HS-5 (cell line): Measurements from ENCODE around the gene UPF2.
"Not testable (repeated sequence)": the region's sequence is repeated elsewhere in the genome, so short reads cannot be mapped to it uniquely, and the experiment has no call there.

ENCODE experiments used
- DNase-seq: peaks from one replicate; pipeline ENCODE4 v3.0.0-alpha.2; 2012; ENCODE audit warnings: low read depth

UPF2 gene

DNA sequence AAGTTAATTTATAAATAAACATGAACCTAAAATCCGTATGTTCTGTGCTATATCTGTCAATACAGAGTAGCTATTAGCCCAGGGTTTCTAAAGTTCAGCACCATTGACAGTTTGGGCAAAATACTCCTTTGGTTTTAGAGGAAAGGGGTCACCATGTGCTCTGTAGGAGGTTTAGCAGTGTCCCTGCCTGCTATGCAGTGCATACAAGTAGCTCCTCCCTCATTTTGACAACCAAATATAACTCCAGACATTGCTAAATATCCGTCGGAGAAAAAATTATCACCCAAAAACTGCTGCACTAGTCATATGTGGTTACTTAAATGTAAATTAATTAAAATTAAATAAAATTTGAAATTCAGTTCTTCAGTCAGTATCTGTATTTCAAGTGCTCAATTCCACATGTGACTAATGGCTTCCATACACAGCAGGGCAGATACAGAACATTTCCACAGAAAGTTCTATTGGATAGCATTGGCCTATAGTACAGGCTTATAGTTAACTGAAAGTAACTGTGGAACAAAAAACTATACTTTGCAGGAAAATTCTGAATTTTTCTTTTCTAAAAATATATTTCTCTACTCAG lies 6.4 kb downstream of the UPF2 start:
- no peak for DNase-seq

DNA sequence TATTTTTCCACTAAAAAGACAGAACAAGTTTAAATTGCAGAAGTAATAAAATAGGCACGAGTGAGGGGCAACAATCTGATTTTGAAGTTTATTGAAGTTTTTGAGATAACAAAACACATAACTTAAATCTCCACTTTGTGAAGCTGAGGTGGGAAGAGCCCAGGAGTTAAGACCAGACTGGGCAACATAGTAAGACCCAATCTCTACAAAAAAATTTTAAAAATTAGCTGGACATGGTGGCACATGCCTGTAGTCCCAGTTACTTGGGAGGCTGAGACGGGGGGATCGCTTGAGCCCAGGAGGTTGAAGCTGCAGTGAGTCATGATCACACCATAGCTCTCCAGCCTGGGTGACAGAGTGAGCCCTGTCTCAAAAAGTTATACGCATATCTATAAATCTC lies 11.2 kb downstream of the UPF2 start:
- DNase-seq, result no peak

DNA sequence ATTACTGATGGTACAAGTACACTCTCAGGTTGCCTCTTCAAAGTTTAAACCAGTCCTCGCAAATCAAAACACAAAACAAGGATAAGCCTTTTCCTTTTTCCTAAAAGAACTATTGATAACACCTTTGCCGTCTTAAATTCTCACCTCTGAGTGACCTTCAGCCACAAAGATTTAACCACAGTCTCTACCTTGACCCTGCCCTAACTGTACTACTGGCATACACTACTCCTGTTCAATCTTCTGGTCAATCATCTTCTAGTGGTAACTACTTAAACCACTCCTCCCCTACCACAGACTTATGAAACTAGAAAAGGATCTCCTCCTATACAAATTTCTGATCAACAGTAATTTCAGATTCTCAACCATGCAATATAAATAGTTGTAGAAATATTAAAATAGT lies 15.1 kb downstream of the UPF2 start:
- DNase-seq, result no peak

DNA sequence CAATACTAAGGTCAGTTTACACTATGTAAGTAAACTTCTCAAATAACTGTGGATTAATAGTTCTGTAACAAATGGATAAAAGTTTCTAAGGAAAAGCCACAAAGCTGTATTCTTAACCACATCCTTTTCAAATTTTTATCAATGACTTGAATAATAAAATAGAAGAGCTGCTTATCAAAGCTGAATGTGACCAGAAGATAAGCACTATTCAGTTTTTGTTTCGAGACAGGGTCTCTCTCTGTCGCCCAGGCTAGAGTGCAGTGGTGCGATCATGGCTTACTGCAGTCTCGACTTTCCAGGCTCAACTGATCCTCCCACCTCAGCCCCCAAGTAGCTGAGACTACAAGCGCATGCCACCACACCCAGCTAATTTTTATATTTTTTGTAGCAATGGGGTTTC lies 17.0 kb downstream of the UPF2 start:
- DNase-seq, result no peak

DNA sequence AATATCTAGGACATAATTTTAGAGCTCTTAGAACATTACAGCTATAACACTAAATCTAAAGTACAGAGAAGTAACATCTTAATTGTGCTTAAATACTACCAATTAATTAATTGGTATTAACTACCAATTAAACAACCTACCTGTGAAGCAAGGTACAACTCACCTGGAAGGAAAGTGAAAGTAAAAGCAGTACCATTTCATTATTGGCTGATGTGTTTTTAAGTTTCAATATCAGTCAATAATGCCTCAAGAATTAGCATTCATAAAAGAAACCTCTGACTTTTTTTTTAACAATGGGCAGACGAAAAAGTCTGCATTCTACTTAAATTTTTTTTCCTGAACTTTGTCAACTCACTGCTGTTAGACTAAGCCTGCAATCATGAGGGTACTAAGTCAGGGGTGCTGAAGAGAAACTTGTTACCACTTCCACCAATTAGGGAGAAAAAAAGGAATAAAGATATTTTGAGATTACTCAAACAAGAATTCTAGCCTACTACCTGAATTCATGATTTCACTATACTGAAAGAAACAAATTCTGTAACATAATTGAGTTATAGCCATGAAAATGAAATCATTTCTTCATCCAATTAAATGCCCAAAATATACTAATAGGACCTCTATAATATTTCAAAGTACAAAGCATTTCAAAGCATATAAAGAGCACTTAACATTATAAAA lies 19.9 kb downstream of the UPF2 start:
- DNase-seq, result no peak

DNA sequence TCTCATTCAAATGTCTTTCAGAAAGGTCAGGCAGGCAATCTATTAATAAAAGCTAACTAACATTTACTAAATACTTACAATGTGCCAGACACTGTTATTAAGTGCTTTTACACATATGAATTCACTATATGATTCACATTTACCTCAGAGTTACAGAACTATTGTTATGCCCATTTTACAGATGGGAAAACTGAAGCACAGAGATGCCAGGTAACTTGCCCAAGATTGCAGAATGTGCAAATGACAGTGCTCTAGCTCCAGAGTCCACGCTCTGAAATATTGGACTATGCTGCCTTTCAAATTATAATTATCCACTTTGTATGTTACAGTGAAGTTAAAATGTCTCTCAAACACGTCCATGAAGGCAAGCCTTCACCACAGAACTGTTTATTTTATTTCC lies 22.0 kb downstream of the UPF2 start:
- no peak for DNase-seq

DNA sequence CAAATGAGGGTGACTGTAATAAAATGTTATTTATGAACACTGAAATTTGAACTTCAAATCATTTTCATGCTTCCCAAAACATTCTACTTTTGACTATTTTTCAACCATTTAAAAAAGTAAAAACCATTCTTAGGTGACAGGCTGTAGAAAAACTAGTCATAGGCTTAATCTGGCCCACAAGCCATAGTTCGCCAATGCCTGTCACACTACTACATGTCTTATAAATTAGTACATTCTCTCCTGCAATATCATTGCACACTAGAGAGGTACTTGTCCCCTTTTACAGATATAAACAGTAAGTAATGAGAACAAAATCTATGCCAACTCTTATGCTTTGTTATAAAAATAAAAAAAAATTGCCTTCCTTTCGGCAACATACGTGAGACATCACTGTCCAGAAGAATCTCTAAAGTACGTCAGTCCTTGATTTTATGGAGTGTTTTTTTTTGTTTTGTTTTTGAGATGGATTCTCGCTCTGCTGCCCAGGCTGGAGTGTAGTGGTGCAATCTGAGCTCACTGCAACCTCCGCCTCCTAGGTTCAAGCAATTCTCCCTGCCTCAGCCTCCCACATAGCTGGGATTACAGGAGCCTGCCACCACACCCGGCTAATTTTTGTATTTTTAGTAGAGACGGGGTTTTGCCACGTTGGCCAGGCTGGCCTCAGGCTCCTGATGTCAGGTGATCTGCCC lies 23.2 kb downstream of the UPF2 start:
- DNase-seq, result no peak

DNA sequence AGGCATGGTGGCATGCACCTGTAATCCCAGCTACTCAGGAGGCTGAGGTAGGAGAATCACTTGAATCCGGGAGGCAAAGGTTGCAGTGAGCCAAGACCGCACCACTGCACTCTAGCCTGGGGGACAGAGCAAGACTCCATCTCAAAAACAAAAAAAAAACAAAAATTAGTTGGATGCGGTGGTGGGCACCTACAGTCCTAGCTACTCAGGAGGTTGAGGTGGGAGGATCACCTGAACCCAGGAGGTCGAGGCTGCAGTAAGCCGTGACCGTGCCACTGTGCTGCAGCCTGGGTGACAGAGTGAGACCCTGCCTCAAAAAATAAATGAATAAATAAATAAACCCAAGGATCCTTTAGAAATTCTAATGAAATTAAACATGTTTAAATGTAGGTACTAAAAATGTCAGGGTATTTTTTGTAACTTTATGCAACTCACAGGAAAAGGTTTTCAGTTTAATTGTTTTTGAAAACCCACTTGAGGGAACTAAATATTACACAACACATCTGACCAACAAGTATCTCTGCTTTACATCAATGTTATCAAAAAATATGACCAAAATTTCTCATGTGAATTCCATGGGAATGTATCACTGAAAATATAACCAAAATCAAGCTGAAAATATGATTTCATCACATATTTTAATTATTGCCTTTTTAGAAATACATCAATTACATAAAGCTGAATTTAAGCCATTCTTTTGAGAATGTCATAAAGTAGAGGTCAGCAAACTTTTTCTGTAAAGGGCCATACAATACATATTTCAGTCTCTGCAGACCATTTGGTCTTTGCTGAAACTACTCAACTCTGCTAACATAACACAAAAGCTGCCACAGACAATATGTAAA lies 23.9 kb downstream of the UPF2 start:
- DNase-seq, result peak; percentile 6

DNA sequence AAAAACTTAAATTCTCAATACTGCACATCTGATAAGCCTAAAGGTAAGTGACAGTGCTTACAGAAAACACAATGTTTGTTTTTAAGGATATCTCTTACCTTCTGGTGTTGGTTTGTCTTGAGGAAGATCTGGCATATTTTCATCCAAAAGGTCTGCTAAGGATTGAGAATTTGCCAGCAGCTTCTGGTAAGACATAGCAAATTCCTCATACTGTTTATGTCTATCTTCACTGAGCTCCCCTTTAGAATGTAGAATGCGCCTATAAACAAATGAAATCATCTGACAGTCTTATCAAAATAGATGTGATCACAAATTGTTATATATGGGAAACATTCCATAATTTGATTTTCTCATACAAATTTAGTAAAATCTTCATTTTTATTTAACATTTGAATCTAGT lies 28.7 kb downstream of the UPF2 start:
- no peak for DNase-seq

DNA sequence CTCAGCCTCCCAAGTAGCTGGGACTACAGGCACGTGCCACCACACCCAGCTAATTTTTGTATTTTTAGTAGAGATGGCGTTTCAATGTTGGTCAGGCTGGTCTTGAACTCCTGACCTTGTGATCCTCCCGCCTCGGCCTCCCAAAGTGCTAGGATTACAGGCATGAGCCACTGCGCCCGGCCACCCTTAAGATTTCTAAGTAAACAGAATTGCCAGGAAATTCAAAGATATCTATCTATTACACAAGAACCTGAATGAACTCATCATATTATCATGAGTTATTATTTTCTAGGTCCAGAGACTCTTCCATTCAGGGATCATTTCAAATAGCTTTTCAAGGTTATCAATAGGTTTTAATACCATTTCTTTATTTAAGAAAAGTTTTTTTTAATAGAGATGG lies 29.2 kb downstream of the UPF2 start:
- DNase-seq, result not testable (repeated sequence)

DNA sequence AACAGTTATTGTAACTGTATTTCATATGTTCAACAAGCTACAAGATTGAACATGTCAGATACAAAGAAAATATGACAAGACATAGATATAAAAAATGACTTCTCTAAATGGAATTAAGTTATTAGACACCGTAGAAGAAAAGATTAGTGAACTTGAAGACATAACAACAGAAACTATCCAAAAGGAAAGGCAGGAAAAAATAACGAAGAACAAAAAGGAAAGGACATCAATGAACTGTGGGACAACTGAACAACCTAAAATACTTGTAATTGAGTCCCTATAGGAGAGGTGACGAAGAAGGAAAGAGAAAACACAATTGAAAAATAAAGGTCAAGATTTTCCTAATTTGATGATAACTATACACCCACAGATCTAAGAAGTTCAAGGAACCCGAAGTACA lies 32.3 kb downstream of the UPF2 start:
- no peak for DNase-seq

DNA sequence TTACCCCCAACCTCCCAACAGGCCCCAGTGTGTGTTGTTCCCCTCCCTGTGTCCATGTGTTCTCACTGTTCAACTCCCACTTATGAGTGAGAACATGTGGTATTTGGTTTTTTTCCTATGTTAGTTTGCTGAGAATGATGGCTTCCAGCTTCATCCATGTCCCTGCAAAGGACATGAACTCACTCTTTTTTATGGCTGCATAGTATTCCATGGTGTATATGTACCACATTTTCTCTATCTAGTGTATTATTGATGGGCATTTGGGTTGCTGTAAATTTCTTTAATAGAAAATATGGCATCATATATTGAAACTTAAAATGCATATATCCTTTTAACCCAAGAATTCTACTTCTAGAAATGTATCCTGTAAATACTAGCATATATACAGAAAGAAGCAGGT lies 33.8 kb downstream of the UPF2 start:
- DNase-seq, result not testable (repeated sequence)

DNA sequence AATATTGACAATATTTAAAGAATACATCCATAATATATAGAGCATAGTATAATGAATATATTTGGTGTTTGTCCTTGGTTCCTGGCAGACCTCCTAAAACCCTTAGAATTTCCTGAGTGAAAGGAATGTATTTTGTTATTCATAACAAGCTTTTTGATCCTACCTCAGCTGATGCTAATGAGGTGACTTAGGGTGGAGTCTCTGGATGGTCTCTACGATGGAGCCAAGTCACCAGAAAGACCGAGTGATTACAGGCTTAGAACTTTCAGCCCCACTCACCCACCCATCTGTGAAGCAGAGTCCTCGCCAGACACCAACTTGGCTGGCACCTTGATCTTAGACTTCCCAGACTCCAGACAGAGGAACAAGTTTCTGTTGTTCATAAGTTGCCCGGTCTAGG lies 35.9 kb downstream of the UPF2 start:
- no peak for DNase-seq

DNA sequence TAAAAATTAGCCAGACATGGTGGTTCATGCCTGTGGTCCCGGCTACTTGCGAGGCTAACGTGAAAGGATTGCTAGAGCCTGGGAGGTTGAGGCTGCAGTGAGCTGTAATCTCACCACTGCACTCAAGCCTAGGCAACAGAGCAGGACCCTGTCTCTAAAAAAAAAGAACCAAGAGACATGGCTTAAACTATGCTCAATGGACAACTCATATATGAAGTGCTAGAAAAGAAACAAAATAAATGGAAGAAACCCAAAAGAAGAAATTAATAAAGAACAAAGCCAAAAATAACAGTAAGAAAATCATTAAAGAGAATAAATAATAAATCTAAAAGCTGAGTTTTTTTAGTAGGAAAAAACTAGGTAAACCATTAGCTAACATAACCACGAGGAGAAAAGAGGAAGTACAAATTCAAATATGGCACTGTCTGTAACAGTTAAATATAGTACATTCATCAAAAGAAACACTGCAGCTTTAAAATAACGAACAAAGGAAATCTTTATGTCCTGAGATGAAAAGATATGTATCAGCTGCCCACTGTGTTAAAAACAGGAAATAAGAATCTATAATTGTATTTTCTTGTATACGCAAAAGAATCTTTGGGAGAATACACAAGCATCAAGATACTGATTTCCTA lies 48.7 kb downstream of the UPF2 start:
- DNase-seq, result no peak

DNA sequence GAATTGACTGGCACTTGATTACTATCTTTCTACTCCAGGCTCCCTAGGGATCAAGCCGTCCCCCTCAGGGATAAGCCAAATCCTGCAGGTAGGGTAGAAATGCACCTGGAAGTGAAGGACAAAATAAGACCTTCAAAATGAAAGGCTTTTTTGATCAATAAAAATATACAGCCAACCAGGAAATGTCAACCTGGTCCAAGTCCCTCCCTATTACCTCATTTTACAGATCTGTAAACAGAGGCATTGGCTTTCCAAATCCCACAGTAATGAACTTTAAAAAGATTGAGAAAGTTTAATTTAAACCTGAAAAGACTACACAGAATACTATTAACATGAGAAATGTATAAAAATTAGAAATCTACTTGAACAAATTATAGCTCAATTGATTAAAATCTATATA lies 53.7 kb downstream of the UPF2 start:
- no peak for DNase-seq

DNA sequence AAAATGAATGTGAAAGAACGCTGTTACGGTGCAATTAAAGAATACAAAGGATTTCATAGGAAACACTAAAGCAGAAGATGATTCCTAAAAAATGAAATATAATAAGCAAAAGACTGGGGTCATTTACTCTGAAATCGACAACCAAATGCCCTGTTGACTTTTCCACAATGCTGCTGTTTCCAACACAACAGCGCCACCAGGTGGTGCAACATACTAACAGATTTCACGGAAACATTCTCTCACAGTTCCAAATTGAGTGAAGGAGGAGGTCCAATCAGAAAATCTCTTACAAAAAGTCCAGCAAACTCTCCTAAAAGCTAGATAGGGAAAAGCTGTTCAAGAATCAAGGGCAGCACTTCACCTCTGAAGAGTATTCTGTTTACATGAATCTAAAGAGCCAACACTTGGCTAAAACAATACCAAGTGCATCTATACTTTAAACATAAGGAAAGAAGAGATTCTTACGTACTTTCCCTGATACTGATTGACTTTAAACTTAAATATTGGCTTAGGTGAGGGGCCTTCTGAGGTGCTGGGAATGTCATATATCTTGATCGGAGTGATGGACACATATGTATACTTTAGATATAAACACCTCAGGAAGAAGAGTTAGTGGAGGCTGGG lies 55.9 kb downstream of the UPF2 start:
- DNase-seq, result peak; percentile 22

DNA sequence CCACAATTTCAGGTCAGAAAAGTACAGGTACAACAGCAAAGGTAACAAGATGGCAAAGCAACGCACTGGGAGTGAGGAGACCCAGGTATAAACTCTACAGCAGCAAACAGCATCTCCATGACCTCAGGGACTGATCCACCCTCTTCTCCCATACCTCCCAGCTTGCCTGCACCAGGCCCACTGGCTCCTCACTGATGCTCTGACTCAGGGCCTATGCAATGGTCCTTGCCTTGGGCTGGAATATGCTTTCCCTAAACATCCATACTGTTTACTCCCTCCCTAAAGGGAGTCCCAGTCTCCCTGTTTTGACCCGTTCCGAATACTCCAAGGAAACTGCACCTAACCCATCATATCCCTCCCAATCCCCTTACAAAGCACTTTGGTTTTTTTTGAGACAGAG lies 60.4 kb downstream of the UPF2 start:
- no peak for DNase-seq

DNA sequence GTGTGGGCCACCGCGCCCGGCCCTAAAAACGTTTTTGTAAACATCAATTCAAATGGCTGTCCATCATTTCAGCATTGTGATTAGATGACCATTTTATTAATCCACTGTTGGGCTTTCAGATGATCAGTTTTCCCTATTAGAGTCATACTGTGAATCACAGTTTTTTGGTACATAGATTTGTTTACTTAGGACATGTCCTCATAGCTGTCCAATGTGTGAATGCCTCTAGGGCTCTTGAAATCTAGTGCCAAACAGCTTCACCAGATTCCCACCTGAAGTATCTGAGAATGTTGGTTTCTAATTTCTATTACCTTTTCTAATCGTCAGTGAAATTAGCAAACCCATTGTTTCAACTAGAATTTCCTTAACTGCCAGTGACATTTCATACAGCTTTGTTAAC lies 66.8 kb downstream of the UPF2 start:
- DNase-seq, result no peak

DNA sequence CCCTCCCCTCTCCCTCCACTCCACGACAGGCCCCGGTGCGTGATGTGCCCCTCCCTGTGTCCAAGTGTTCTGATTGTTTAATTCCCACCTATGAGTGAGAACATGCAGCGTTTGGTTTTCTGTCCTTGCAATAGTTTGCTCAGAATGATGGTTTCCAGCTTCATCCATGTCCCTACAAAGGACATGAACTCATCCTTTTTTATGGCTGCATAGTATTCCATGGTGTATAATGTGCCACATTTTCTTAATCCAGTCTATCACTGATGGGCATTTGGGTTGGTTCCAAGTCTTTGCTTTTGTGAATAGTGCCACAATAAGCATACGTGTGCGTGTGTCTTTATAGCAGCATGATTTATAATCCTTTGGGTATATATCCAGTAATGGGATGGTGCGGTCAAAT lies 70.1 kb downstream of the UPF2 start:
- not testable (repeated sequence) for DNase-seq

DNA sequence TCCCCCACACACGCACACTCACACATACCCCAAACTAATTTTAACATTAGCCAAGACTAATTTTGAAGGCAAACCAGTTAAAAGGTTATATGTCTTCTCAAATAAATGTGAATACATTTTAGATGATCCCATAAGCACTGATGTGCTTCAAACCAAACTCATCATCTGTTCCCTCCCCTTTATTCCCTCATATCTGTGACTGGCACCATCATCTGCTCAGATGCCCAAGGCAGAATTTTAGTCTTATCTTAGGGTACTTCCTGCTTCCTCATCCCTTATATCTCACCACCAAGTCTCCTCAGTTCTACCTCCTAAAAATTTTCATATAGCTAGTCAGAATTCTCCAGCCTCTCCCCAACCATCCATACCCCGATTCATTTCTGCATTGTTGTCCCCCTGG lies 80.4 kb downstream of the UPF2 start:
- no peak for DNase-seq

DNA sequence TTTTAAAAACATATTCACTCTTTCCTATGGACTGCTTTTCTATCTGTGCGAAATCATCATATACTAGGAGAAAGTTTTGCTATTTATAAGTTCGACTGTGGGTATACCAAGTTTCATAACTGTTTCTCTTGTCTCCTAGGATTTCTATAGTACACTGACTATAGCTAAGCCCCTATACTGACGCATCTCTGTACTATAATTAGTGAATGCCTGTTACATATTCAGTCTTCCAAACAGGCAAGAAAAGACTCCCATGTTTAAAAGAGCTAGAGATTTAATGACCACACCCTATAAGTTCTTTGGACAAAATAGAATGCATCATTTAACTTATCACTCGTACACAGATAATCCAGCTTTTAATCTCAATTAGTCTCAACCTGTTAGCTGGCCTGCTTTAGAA lies 80.8 kb downstream of the UPF2 start:
- DNase-seq, result no peak

DNA sequence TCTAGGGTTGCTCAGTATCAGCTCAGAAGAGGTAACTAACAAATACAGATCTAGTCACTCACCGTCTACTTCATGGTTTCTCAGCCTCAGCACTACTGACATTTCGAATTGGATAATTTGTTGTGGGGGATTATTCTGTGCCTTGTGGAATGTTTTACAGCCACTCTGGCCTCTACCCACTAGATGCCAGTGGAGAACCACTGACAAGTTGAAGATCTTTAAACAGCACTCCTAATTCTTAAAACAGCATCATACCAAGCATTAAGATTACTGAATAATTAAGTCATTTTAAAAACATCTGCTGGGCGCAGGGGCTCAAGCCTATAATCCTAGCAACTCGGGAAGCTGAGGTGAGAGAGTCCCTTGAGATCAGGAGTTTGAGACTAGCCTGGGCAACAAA lies 82.6 kb downstream of the UPF2 start:
- no peak for DNase-seq
